Measurements from ENCODE around the gene GPR78. TPM values are rescaled to one million over a fixed set of nuclear protein-coding genes. Genes with fewer than 3 reads are reported as not detected.

The GPR78 gene
- total RNA-seq, 1 experiment from 2014 or later: not detected

DNA sequence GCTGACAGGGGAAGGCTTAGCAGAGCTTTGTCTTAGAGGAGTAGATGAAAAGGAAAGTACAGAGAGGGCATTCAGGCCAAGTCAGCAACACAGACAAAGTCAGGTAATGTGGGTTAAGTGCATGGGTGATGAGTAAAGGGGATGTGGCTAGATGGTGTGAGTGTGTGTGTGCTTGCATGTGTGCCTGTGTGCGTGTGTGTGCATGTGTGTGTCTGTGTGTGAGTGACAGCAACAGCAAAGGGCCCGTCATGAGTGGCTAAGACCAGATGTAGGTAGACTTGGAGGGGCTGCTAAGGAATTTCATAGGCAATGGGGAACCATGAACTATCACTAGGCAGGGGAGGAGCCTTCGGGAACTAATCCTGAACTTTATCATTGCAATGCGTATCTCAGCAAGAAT lies 2.2 kb upstream of the GPR78 start:
- POLR2A ChIA-PET: no interaction called here
- no peaks in the 10 kb centered on the region for H3K9me3 ChIP-seq (ENCODE audit: control insufficient read depth, insufficient read depth, low read depth, low read length)
- in situ Hi-C loops (cut with HindIII; ENCODE audit: low pct_unique_long_range_greater_than_20kb, low sequenced_read_pairs): no loop called here

DNA sequence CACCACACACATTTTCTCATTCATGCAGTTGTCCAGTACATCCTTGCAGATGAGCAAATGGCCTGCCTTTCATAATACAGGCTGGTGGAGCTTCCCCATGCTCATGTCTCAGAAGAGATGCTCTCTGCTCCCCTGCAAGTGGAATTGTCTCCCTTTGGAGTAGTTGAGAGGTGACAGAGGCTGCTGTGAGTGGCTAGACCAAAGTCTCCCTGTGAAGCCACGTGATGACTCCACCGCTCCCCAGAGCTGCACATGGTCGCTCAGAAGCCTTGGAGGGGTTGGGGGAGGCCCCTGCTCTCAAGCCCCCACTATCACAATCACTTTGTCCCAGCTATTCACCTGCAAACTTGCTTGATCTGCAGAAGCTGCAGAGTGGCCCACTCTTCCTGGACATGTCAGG lies 1.5 kb upstream of the GPR78 start:
- no TSS peak for BruUV-seq (replicated peaks)
- TF ChIP-seq SIN3A (IDR thresholded peaks at IDR 0.05; ENCODE audit: borderline replicate concordance, insufficient read depth, low read depth, low read length) (no peak), POLR2AphosphoS5 (IDR thresholded peaks at IDR 0.05; ENCODE audit: low read depth, low read length) (no peak), TCF7L2 (IDR thresholded peaks at IDR 0.05; ENCODE audit: low read depth, low read length) (no peak)
- TF ChIP-seq, protein P1, sequence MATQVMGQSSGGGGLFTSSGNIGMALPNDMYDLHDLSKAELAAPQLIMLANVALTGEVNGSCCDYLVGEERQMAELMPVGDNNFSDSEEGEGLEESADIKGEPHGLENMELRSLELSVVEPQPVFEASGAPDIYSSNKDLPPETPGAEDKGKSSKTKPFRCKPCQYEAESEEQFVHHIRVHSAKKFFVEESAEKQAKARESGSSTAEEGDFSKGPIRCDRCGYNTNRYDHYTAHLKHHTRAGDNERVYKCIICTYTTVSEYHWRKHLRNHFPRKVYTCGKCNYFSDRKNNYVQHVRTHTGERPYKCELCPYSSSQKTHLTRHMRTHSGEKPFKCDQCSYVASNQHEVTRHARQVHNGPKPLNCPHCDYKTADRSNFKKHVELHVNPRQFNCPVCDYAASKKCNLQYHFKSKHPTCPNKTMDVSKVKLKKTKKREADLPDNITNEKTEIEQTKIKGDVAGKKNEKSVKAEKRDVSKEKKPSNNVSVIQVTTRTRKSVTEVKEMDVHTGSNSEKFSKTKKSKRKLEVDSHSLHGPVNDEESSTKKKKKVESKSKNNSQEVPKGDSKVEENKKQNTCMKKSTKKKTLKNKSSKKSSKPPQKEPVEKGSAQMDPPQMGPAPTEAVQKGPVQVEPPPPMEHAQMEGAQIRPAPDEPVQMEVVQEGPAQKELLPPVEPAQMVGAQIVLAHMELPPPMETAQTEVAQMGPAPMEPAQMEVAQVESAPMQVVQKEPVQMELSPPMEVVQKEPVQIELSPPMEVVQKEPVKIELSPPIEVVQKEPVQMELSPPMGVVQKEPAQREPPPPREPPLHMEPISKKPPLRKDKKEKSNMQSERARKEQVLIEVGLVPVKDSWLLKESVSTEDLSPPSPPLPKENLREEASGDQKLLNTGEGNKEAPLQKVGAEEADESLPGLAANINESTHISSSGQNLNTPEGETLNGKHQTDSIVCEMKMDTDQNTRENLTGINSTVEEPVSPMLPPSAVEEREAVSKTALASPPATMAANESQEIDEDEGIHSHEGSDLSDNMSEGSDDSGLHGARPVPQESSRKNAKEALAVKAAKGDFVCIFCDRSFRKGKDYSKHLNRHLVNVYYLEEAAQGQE (IDR thresholded peaks at IDR 0.05; ENCODE audit: insufficient read depth in 1 of 2, low read depth in 2 of 2, low read length in 1 of 2): no peak
- TF ChIP-seq, protein P2, sequence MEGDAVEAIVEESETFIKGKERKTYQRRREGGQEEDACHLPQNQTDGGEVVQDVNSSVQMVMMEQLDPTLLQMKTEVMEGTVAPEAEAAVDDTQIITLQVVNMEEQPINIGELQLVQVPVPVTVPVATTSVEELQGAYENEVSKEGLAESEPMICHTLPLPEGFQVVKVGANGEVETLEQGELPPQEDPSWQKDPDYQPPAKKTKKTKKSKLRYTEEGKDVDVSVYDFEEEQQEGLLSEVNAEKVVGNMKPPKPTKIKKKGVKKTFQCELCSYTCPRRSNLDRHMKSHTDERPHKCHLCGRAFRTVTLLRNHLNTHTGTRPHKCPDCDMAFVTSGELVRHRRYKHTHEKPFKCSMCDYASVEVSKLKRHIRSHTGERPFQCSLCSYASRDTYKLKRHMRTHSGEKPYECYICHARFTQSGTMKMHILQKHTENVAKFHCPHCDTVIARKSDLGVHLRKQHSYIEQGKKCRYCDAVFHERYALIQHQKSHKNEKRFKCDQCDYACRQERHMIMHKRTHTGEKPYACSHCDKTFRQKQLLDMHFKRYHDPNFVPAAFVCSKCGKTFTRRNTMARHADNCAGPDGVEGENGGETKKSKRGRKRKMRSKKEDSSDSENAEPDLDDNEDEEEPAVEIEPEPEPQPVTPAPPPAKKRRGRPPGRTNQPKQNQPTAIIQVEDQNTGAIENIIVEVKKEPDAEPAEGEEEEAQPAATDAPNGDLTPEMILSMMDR (IDR thresholded peaks at IDR 0.05): no peak
- H3K27me3 ChIP-seq (ENCODE audit: control insufficient read depth, insufficient read depth, low read length): no peaks in the 10 kb centered on the region; the same call in 1 of the 2 replicates
- intact Hi-C loops (cut with micrococcal nuclease; ENCODE audit: unreplicated experiment): no loop called here
- ChIA-PET CTCF (no interaction called here), POLR2A (no interaction called here)
- H3K27ac ChIP-seq (ENCODE audit: low read length): no peak overlapping the region
- no peaks in the 10 kb centered on the region for H3K9me3 ChIP-seq (ENCODE audit: control insufficient read depth, insufficient read depth, low read depth, low read length)
- no peaks in the 10 kb centered on the region for H3K4me1 ChIP-seq (ENCODE audit: control insufficient read depth, insufficient read depth, low read length)
- in situ Hi-C loops (cut with HindIII; ENCODE audit: low pct_unique_long_range_greater_than_20kb, low sequenced_read_pairs): no loop called here
- no peak for DNase-seq (ENCODE audit: low read depth, low spot score)
- no peak for ATAC-seq
- H3K4me3 ChIP-seq (ENCODE audit: low read depth in 2 of 2, low read length in 2 of 2): no peak overlapping the region
- H3K36me3 ChIP-seq (ENCODE audit: control insufficient read depth, insufficient read depth, low read length): no peaks in the 10 kb centered on the region

More for the DNA sequence above, 2.2 kb upstream of the GPR78 start:
- CTCF ChIA-PET: no interaction called here
- ATAC-seq (no peak), DNase-seq (ENCODE audit: low read depth, low spot score) (no peak)
- Histone ChIP-seq H3K4me3 (ENCODE audit: low read depth in 2 of 2, low read length in 2 of 2) (no peak overlapping the region), H3K36me3 (ENCODE audit: control insufficient read depth, insufficient read depth, low read length) (no peaks in the 10 kb centered on the region), H3K27ac (ENCODE audit: low read length) (no peak overlapping the region), H3K4me1 (ENCODE audit: control insufficient read depth, insufficient read depth, low read length) (no peaks in the 10 kb centered on the region), H3K27me3 (ENCODE audit: control insufficient read depth, insufficient read depth, low read length) (no peaks in the 10 kb centered on the region; the same call in 1 of the 2 replicates)
- intact Hi-C loops (cut with micrococcal nuclease; ENCODE audit: unreplicated experiment): no loop called here
- no TSS peak for BruUV-seq (replicated peaks)
- TF ChIP-seq, protein P2 (IDR thresholded peaks at IDR 0.05): no peak
- TF ChIP-seq POLR2AphosphoS5 (IDR thresholded peaks at IDR 0.05; ENCODE audit: low read depth, low read length) (no peak), SIN3A (IDR thresholded peaks at IDR 0.05; ENCODE audit: borderline replicate concordance, insufficient read depth, low read depth, low read length) (no peak), TCF7L2 (IDR thresholded peaks at IDR 0.05; ENCODE audit: low read depth, low read length) (no peak)
- TF ChIP-seq, protein P1 (IDR thresholded peaks at IDR 0.05; ENCODE audit: insufficient read depth in 1 of 2, low read depth in 2 of 2, low read length in 1 of 2): no peak
